H9 (cell line): Measurements from ENCODE around the gene TBCK. TPM values are rescaled to one million over a fixed set of nuclear protein-coding genes. Genes with fewer than 3 reads are reported as not detected.

Experiments
- DNase-seq: peaks from one replicate; pipeline ENCODE4 v3.0.0-alpha.2; 2017
- H2AFZ ChIP-seq: one replicate; pipeline ENCODE4 v1.6.1; 2013; ENCODE audit warnings: mild to moderate bottlenecking, low read length, control low read depth, moderate library complexity
- H2AK5ac ChIP-seq: 2 replicates; pipeline ENCODE4 v1.6.1; 2013; ENCODE audit warnings: low read length, control low read depth, mixed read lengths; ENCODE audit not compliant: insufficient read length
- H2BK120ac ChIP-seq: one replicate; pipeline ENCODE4 v1.6.1; 2013; ENCODE audit warnings: low read depth, mild to moderate bottlenecking, low read length, control low read depth, inconsistent platforms; ENCODE audit not compliant: poor library complexity, severe bottlenecking
- H2BK12ac ChIP-seq: 2 replicates; pipeline ENCODE4 v1.6.1; 2013; ENCODE audit warnings: low read length, control low read depth, mixed read lengths, low read depth; ENCODE audit not compliant: insufficient read length
- H2BK15ac ChIP-seq: 2 replicates; pipeline ENCODE4 v1.6.1; 2013; ENCODE audit warnings: low read depth, low read length, control low read depth
- H2BK20ac ChIP-seq: one replicate; pipeline ENCODE4 v1.6.1; 2013; ENCODE audit warnings: low read depth, mild to moderate bottlenecking, low read length, control low read depth, inconsistent platforms; ENCODE audit not compliant: poor library complexity, severe bottlenecking
- H2BK5ac ChIP-seq: 2 replicates; pipeline ENCODE4 v1.6.1; 2013; ENCODE audit warnings: low read length, control low read depth, mixed read lengths; ENCODE audit not compliant: insufficient read length
- H3K14ac ChIP-seq: 2 replicates; pipeline ENCODE4 v1.6.1; 2013; ENCODE audit warnings: low read length, control low read depth; ENCODE audit not compliant: insufficient read depth
- H3K18ac ChIP-seq: 2 replicates; pipeline ENCODE4 v1.6.1; 2013; ENCODE audit warnings: low read depth, mild to moderate bottlenecking, mixed read lengths, low read length, control low read depth; ENCODE audit not compliant: insufficient read length
- H3K23ac ChIP-seq: 2 replicates; pipeline ENCODE4 v1.6.1; 2013; ENCODE audit warnings: low read length, control low read depth, mixed read lengths, low read depth; ENCODE audit not compliant: insufficient read length
- H3K23me2 ChIP-seq: 2 replicates; pipeline ENCODE4 v1.6.1; 2013; ENCODE audit warnings: low read depth, mild to moderate bottlenecking, mixed read lengths, low read length, control low read depth; ENCODE audit not compliant: insufficient read length, poor library complexity, severe bottlenecking
- H3K27ac ChIP-seq: 2 replicates; pipeline ENCODE4 v1.5.1; 2013; ENCODE audit warnings: low read length, control low read depth, mixed read lengths, low read depth; ENCODE audit not compliant: insufficient read length
- H3K27me3 ChIP-seq: 2 replicates; pipeline ENCODE4 v1.6.1; 2013; ENCODE audit warnings: low read length, control low read depth, inconsistent platforms; ENCODE audit not compliant: insufficient read depth
- H3K4ac ChIP-seq: 2 replicates; pipeline ENCODE4 v1.6.1; 2013; ENCODE audit warnings: low read depth, mild to moderate bottlenecking, control low read depth, inconsistent platforms, low read length, moderate library complexity
- H3K4me1 ChIP-seq: 2 replicates; pipeline ENCODE4 v1.6.1; 2013; ENCODE audit warnings: low read length, control low read depth, inconsistent platforms; ENCODE audit not compliant: insufficient read depth
- H3K4me2 ChIP-seq: 2 replicates; pipeline ENCODE4 v1.6.1; 2013; ENCODE audit warnings: low read length, control low read depth, mixed read lengths; ENCODE audit not compliant: insufficient read length, insufficient read depth
- H3K56ac ChIP-seq: 2 replicates; pipeline ENCODE4 v1.6.1; 2013; ENCODE audit warnings: low read depth, mild to moderate bottlenecking, mixed read lengths, low read length, control low read depth; ENCODE audit not compliant: insufficient read length
- H3K79me1 ChIP-seq: 2 replicates; pipeline ENCODE4 v1.6.1; 2013; ENCODE audit warnings: low read depth, mild to moderate bottlenecking, moderate library complexity, low read length, control low read depth, inconsistent platforms; ENCODE audit not compliant: insufficient read depth, poor library complexity, severe bottlenecking
- H3K79me2 ChIP-seq: 2 replicates; pipeline ENCODE4 v1.6.1; 2013; ENCODE audit warnings: low read length, control low read depth, inconsistent platforms; ENCODE audit not compliant: insufficient read depth
- H3K9ac ChIP-seq: 2 replicates; pipeline ENCODE4 v1.6.1; 2013; ENCODE audit warnings: low read length, control low read depth, mixed read lengths; ENCODE audit not compliant: insufficient read length; ENCODE audit errors: extremely low read depth
- H3K9me3 ChIP-seq: one replicate; pipeline ENCODE4 v1.6.1; 2013; ENCODE audit warnings: low read depth, low read length, inconsistent platforms; ENCODE audit not compliant: control insufficient read depth
- H3T11ph ChIP-seq: one replicate; pipeline ENCODE4 v1.6.1; 2013; ENCODE audit warnings: mild to moderate bottlenecking, low read length, control low read depth, inconsistent platforms
- H4K20me1 ChIP-seq: one replicate; pipeline ENCODE4 v1.6.1; 2013; ENCODE audit not compliant: control insufficient read depth, insufficient read length, insufficient read depth
- H4K5ac ChIP-seq: 2 replicates; pipeline ENCODE4 v1.6.1; 2013; ENCODE audit warnings: low read depth, mild to moderate bottlenecking, mixed read lengths, low read length, control low read depth; ENCODE audit not compliant: insufficient read length
- H4K8ac ChIP-seq: replicated peaks from 2 replicates; pipeline ENCODE4 v1.6.1; 2013; ENCODE audit warnings: low read length, control low read depth, mixed read lengths, low read depth; ENCODE audit not compliant: insufficient read length
- H4K91ac ChIP-seq: 2 replicates; pipeline ENCODE4 v1.6.1; 2013; ENCODE audit warnings: low read depth, mild to moderate bottlenecking, moderate library complexity, mixed read lengths, low read length, control low read depth; ENCODE audit not compliant: insufficient read length
- H3K27ac Mint-ChIP-seq, 3 experiments: 2 replicates in 2 of 3; 3 replicates in 1 of 3; pipeline ENCODE4 v1.8.0; 2020 to 2021; ENCODE audit warnings: mixed read lengths in 3 of 3, mild to moderate bottlenecking in 1 of 3, moderate library complexity in 1 of 3
- H3K27me3 Mint-ChIP-seq: 2 replicates; pipeline ENCODE4 v1.8.0; 2021; ENCODE audit warnings: low read depth, mild to moderate bottlenecking, moderate library complexity, mixed read lengths
- H3K36me3 Mint-ChIP-seq, 3 experiments: 2 replicates in 2 of 3; 3 replicates in 1 of 3; pipeline ENCODE4 v1.8.0; 2020 to 2021; ENCODE audit warnings: low read depth in 3 of 3, mixed read lengths in 3 of 3; ENCODE audit not compliant: insufficient read depth in 1 of 3
- H3K4me1 Mint-ChIP-seq, 2 experiments: 2 replicates each; pipeline ENCODE4 v1.8.0; 2020; ENCODE audit warnings: mixed read lengths in 2 of 2
- H3K4me3 Mint-ChIP-seq, 2 experiments: 2 replicates in 1 of 2; 3 replicates in 1 of 2; pipeline ENCODE4 v1.8.0; 2020 to 2021; ENCODE audit warnings: mild to moderate bottlenecking in 2 of 2, mixed read lengths in 2 of 2, moderate library complexity in 1 of 2
- H3K9me3 Mint-ChIP-seq, 2 experiments: 2 replicates in 1 of 2; 3 replicates in 1 of 2; pipeline ENCODE4 v1.8.0; 2020; ENCODE audit warnings: mild to moderate bottlenecking in 2 of 2, mixed read lengths in 2 of 2, moderate library complexity in 1 of 2
- WGBS: extraction: QIAGEN DNeasy Blood & Tissue Kit; methylation state at CpG from one replicate; pipeline ENCODE4 v1.1.7; 2013; ENCODE audit warnings: missing lambda C conversion rate, low lambda C conversion rate, mixed read lengths; ENCODE audit not compliant: insufficient read length; ENCODE audit errors: extremely low coverage; 5-methylcytosine and 5-hydroxymethylcytosine counted together
- total RNA-seq: library from RNA; stranded (reverse); gene quantifications from 2 replicates; pipeline ENCODE4 v1.2.1, GENCODE V29; 2021
- TF ChIP-seq, protein P1 (sequence below): fragments of 200-600 bp; sonication (generic); conservative IDR thresholded peaks from 3 replicates; pipeline ENCODE4 v1.8.0; 2021; ENCODE audit warnings: antibody characterized with exemption, mild to moderate bottlenecking

TBCK gene
- total RNA-seq, 1 experiment from 2014 or later = 22.1 TPM

DNA sequence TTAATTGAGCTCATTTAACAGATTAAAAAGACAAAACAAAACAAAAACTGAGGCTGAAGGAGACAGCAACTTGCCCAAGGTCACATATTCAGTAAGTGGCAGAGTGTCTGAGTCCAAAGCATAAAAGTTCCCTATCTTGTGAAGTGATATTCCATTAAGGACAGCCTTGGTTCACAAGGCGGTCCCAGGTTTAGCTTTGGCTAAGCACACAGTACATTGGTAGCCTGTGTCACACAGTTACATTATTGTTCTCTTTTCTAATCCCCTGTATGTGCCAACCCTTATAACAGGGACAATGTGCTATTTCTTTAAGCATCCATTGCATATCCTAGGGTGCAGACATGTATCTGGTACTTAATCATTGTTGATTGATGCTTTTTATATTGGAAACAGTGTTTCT lies 280.8 kb downstream of the TBCK start:
- no peak overlapping the region for H3K27ac Mint-ChIP-seq
- peaks cover 6 to 11% of the 10 kb centered on the region in 2 experiments; a peak in 4 of 5 replicates for H3K9me3 Mint-ChIP-seq
- Histone ChIP-seq H3K79me1 (no peaks in the 10 kb centered on the region), H3K79me2 (no peaks in the 10 kb centered on the region), H3K18ac (no peak overlapping the region), H3K14ac (no peak overlapping the region), H3T11ph (no peak overlapping the region), H3K9ac (no peak overlapping the region), H4K20me1 (no peaks in the 10 kb centered on the region), H3K27ac (no peak overlapping the region), H2BK12ac (no peak overlapping the region), H2BK120ac (no peak overlapping the region), H4K8ac (no peak overlapping the region), H3K4ac (no peak overlapping the region), H2AFZ (no peak overlapping the region), H2BK15ac (no peak overlapping the region), H4K5ac (no peak overlapping the region), H3K27me3 (no peaks in the 10 kb centered on the region), H2BK5ac (no peak overlapping the region), H3K23me2 (no peaks in the 10 kb centered on the region), H4K91ac (no peak overlapping the region), H3K4me2 (no peak overlapping the region), H2BK20ac (no peak overlapping the region), H3K4me1 (0 out of 2 replicates have a peak, but pooled peaks cover 4% of the 10 kb centered on the region), H3K56ac (no peak overlapping the region), H3K23ac (no peak overlapping the region), H3K9me3 (no peaks in the 10 kb centered on the region), H2AK5ac (no peak overlapping the region)
- peaks cover 1% of the 10 kb centered on the region; the same call in 1 of the 2 replicates for H3K27me3 Mint-ChIP-seq
- no CpG with 5 or more reads among the region's 1 CpG for WGBS
- H3K36me3 Mint-ChIP-seq = peaks cover 0 to 10% (median 8%) of the 10 kb centered on the region in 3 experiments; a peak in 4 of 7 replicates
- peaks cover 14 to 19% of the 10 kb centered on the region in 2 experiments for H3K4me1 Mint-ChIP-seq
- no peak for DNase-seq
- TF ChIP-seq, protein P1, sequence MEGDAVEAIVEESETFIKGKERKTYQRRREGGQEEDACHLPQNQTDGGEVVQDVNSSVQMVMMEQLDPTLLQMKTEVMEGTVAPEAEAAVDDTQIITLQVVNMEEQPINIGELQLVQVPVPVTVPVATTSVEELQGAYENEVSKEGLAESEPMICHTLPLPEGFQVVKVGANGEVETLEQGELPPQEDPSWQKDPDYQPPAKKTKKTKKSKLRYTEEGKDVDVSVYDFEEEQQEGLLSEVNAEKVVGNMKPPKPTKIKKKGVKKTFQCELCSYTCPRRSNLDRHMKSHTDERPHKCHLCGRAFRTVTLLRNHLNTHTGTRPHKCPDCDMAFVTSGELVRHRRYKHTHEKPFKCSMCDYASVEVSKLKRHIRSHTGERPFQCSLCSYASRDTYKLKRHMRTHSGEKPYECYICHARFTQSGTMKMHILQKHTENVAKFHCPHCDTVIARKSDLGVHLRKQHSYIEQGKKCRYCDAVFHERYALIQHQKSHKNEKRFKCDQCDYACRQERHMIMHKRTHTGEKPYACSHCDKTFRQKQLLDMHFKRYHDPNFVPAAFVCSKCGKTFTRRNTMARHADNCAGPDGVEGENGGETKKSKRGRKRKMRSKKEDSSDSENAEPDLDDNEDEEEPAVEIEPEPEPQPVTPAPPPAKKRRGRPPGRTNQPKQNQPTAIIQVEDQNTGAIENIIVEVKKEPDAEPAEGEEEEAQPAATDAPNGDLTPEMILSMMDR = no peak
- no peak overlapping the region for H3K4me3 Mint-ChIP-seq
